ENCODE data around the gene PLCB2. TPM values are rescaled to one million over a fixed set of nuclear protein-coding genes. Genes with fewer than 3 reads are reported as not detected.

PLCB2 gene
- total RNA-seq, 2 donors from 2014 or later, result 5.7 to 9.5 TPM

DNA sequence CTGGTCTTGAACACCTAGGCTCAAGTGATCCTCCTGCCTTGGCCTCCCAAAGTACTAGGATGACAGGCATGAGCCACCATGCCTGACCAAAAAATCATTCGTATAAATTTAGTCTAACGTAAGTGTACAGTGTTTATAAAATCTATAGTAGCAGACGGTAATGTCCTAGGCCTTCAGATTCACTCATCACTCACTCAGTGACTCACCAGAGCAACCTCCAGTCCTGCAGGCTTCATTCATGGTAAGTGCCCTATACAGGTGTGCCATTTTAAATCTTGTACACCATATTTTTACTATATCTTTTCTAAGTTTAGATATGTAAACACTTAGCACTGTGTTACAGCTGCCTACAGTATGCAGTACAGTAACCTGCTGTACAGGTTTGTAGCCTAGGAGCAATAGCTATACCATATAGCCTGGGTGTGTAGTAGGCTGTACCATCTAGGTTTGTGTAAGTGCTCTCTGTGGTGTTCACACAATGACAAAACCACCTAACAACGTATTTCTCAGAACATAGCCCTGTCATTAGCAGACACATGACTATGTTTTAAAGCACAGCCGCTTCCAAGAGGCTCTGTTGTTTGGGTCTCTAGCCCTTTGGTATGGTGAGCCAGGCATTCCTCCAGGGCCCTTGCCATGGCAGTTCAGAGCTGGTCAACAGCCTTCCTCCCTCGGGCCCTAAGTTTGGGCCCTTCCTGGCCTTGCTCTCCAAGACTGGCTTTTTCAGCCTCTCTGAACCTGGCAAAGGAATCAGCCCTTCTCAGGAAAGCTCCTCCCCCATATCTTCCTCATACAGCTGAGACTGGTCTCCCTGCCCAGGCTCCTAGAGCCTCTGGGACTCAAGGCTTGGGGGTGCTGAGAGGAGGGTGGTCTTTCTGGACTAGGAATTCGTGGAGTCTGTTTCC is 34.9 kb upstream of the PLCB2 start:
- Histone ChIP-seq H3K36me3 (no peaks in the 10 kb centered on the region), H3K9me3 (no peaks in the 10 kb centered on the region), H3K4me1 (peaks cover 30% of the 10 kb centered on the region), H3K9ac (ENCODE audit: low read depth in 2 of 2, low read length in 2 of 2) (peak overlapping the region in 1 of 2 donors; percentile 99), H3K27ac (peak overlapping the region; percentile 74), H3K27me3 (no peaks in the 10 kb centered on the region), H3K4me3 (no peak overlapping the region)
- DNase-seq, result no peak
- intact Hi-C loops (cut with DNase I), result no loop called here
- TF ChIP-seq, protein P1, sequence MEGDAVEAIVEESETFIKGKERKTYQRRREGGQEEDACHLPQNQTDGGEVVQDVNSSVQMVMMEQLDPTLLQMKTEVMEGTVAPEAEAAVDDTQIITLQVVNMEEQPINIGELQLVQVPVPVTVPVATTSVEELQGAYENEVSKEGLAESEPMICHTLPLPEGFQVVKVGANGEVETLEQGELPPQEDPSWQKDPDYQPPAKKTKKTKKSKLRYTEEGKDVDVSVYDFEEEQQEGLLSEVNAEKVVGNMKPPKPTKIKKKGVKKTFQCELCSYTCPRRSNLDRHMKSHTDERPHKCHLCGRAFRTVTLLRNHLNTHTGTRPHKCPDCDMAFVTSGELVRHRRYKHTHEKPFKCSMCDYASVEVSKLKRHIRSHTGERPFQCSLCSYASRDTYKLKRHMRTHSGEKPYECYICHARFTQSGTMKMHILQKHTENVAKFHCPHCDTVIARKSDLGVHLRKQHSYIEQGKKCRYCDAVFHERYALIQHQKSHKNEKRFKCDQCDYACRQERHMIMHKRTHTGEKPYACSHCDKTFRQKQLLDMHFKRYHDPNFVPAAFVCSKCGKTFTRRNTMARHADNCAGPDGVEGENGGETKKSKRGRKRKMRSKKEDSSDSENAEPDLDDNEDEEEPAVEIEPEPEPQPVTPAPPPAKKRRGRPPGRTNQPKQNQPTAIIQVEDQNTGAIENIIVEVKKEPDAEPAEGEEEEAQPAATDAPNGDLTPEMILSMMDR (IDR thresholded peaks at IDR 0.05), result no peak

DNA sequence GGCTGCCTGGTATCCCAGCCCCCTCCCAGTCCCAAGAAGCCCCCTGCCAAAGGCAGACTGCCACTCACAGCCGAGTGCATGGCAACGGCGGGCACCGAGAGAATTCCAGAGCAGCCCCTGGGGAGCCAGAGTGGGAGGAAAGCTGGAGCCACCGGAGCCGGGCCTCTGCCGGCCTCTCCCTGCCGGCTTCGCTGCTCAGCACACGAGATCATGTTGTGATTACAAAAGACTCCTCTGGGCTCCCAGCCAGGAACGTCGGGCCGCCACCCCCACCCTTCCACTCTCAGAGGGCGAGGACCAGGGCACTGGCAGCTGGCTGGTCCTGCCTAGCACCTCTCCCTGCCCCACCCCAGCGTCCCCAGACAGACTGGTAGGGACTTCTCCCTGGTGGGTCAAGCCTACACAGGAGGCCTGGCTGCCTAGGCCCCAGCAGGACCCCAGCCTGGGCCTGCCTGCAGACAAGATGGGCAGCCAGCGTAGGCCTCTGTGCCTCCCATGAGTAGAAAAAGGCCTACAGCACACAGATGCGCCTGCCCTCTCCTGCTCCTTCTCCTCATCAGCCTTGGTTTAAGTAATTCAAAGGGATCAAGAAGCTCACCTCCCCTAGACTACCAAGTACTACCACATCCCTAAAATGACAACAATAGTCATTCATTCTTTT is 33.1 kb upstream of the PLCB2 start, which contains the start of gene CCDC9B:
CCDC9B (minus strand) TSS at position 200 of the 661 bp plus-strand sequence; CDS start at position 80, 120 bp downstream.
- no peaks in the 10 kb centered on the region for H3K9me3 ChIP-seq
- peak; percentile 99 for DNase-seq
- H3K27ac ChIP-seq, result peak within 1 kb of the TSS; percentile 87
- no peaks in the 10 kb centered on the region for H3K27me3 ChIP-seq
- intact Hi-C loops (cut with DNase I), result no loop called here
- H3K4me3 ChIP-seq, result peak within 1 kb of the TSS; percentile 29
- H3K36me3 ChIP-seq, result no peaks in the 10 kb centered on the region
- H3K9ac ChIP-seq (ENCODE audit: low read depth in 2 of 2, low read length in 2 of 2), result peak within 1 kb of the TSS; percentile 71 to 74
- peaks cover 29% of the 10 kb centered on the region for H3K4me1 ChIP-seq
- TF ChIP-seq, protein P1 (IDR thresholded peaks at IDR 0.05), result no peak

DNA sequence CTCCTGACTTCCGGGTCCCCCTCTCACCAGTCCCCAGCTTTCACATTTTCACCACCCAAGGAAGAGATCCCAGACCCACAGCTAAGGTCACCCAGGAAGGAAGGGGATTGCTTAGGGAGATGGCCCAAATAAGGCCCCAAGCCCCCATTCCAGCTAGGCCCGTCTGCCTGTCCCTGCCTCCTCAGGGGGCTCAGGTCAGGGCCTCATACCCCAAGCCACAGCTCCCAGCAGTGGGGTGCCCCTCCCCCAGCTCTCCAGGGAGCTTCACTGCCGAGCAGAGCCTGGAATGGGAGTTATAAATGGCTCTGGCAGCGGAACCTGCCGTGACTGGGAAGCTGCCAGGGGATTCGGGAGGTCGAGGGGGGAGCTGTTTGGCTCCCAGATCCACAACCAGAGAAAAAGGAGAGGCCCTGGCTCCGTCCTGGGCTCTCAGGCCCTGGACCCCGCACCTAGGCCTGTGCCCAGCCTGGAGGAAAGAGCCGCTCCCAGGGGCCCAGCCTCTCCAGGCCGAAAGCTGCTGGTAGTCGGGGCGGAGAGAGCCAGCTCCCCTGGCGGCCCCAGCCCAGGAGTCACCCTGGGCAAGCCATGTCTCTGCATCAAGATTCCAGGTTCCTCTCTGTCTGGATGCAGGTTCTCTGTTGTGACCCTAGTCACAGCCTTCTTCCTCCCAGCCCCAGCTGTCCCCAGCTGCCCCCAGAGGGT is 32.5 kb upstream of the PLCB2 start:
- intact Hi-C loops (cut with DNase I), result no loop called here
- Histone ChIP-seq H3K4me3 (peak overlapping the region; percentile 29), H3K27ac (peak overlapping the region; percentile 87), H3K27me3 (no peaks in the 10 kb centered on the region), H3K9ac (ENCODE audit: low read depth in 2 of 2, low read length in 2 of 2) (peak overlapping the region; percentile 71 to 74), H3K9me3 (no peaks in the 10 kb centered on the region), H3K36me3 (no peaks in the 10 kb centered on the region), H3K4me1 (peaks cover 29% of the 10 kb centered on the region)
- peak; percentile 71 for DNase-seq
- TF ChIP-seq, protein P1 (IDR thresholded peaks at IDR 0.05), result no peak

DNA sequence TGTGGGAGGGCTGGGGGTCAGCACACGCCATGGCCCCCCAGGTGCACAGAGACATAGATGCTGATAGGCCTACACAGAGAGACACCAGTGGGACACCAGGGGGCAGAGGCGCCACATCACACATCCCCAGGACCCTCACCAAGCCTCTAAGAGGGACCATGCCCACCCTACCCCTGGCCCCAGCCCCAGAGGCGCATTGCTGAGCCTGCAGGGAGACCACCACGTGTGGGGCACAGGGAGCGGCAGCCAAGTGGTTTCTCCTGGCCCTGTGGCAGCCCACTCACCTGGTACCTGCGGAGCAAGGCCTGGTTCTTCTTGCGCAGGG is 31.8 kb upstream of the PLCB2 start:
- no peaks in the 10 kb centered on the region for H3K27me3 ChIP-seq
- no peak for DNase-seq
- no peaks in the 10 kb centered on the region for H3K9me3 ChIP-seq
- H3K4me3 ChIP-seq, result peak overlapping the region; percentile 29
- peaks cover 26% of the 10 kb centered on the region for H3K4me1 ChIP-seq
- H3K36me3 ChIP-seq, result no peaks in the 10 kb centered on the region
- TF ChIP-seq, protein P1 (IDR thresholded peaks at IDR 0.05), result no peak
- intact Hi-C loops (cut with DNase I), result no loop called here
- H3K9ac ChIP-seq (ENCODE audit: low read depth in 2 of 2, low read length in 2 of 2), result peak overlapping the region; percentile 71 to 74
- peak overlapping the region; percentile 87 for H3K27ac ChIP-seq

DNA sequence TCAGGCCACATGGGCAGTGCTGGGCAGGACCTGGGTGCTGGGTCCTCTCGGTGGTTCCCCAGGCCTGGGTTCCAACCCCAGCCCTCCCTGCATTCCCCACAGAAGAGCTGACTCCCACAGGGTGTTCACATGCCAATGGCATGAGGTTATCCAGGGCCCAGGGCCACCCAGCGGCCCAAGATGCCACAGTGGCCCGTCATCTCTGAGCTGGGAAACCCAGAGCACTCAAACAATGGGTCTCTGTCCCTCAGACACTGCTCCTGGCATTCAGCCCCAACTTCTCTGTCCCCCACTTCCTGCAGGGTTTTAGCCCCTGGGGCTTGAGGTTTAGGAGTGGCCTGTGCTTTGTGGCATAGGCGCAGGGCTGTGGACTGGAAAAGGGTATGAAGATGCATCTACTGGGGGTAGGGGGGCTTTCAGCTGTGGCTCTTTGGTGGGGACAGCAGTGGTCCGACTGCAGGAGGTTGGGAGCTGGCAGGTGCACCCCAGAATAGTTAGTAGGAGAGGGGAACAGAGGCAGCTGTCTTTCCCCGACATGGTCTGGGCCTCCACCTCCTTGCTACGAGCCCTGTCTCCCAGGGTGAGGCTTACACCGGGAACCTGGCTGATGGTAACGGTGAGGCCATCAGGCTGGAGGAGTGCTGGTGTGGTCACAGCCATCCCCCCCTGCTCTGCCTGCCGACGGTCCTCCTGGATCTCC is 31.3 kb upstream of the PLCB2 start:
- Histone ChIP-seq H3K4me1 (peaks cover 28% of the 10 kb centered on the region), H3K9me3 (no peaks in the 10 kb centered on the region), H3K27ac (peak overlapping the region; percentile 87), H3K9ac (ENCODE audit: low read depth in 2 of 2, low read length in 2 of 2) (peak overlapping the region; percentile 71 to 74), H3K4me3 (peak overlapping the region; percentile 29), H3K27me3 (no peaks in the 10 kb centered on the region), H3K36me3 (no peaks in the 10 kb centered on the region)
- TF ChIP-seq, protein P1 (IDR thresholded peaks at IDR 0.05), result no peak
- intact Hi-C loops (cut with DNase I), result no loop called here
- peak; percentile 26 for DNase-seq
